Measurements from ENCODE around the gene LRP5. TPM values are rescaled to one million over a fixed set of nuclear protein-coding genes. Genes with fewer than 3 reads are reported as not detected.

The LRP5 gene
- total and polyA plus RNA-seq, 8 donors: 11.8 to 152 (median 44.2) TPM

GRCh38 chr11:68306636-68307035 lies 5.8 kb upstream of the LRP5 start:
- 86 to 97% (median 93%) methylated on average over 3 of the region's 3 CpGs for WGBS, 5 donors
- DNase-seq: no peak
- TF ChIP-seq EP300 (IDR thresholded peaks at IDR 0.05): no peak
- no peak for TF ChIP-seq CTCF (IDR thresholded peaks at IDR 0.05)
- no peak for TF ChIP-seq POLR2AphosphoS5 (IDR thresholded peaks at IDR 0.05)
- no peak for TF ChIP-seq POLR2A (IDR thresholded peaks at IDR 0.05)

GRCh38 chr11:68308068-68308467 lies 4.3 kb upstream of the LRP5 start:
- Histone ChIP-seq H3K9me3 (no peaks in the 10 kb centered on the region), H3K4me3 (no peak overlapping the region), H3K27ac (no peak overlapping the region), H3K27me3 (peaks cover 0 to 8% (median 0%) of the 10 kb centered on the region in 3 donors), H3K36me3 (no peaks in the 10 kb centered on the region), H3K4me1 (peaks cover under 1 to 10% (median 6%) of the 10 kb centered on the region in 4 donors)
- no peak for DNase-seq
- intact Hi-C loops (cut with DNase I; ENCODE audit: low total_unique reads): no loop called here
- WGBS, 5 donors: 85 to 90% (median 88%) methylated on average over 6 to 11 of the region's 11 CpGs
- TF ChIP-seq EP300 (IDR thresholded peaks at IDR 0.05): no peak
- no peak for TF ChIP-seq POLR2A (IDR thresholded peaks at IDR 0.05)
- no peak for TF ChIP-seq CTCF (IDR thresholded peaks at IDR 0.05)
- no peak for TF ChIP-seq POLR2AphosphoS5 (IDR thresholded peaks at IDR 0.05)

More at GRCh38 chr11:68306636-68307035, 5.8 kb upstream of the LRP5 start:
- H3K27ac ChIP-seq: no peak overlapping the region
- H3K4me3 ChIP-seq: no peak overlapping the region
- H3K36me3 ChIP-seq: no peaks in the 10 kb centered on the region
- peaks cover 0 to 11% (median 8%) of the 10 kb centered on the region in 4 donors for H3K4me1 ChIP-seq
- no peaks in the 10 kb centered on the region for H3K9me3 ChIP-seq
- H3K27me3 ChIP-seq: peaks cover 0 to 1% (median 0%) of the 10 kb centered on the region in 3 donors
- intact Hi-C loops (cut with DNase I; ENCODE audit: low total_unique reads): no loop called here

- intact Hi-C loops (cut with DNase I; ENCODE audit: low total_unique reads): loop anchor here (10.0 kb wide), 1 partner anchor 75 kb away; no protein-coding TSS in a partner anchor
- no peaks in the 10 kb centered on the region for H3K36me3 ChIP-seq
- DNase-seq: no peak
- no peak overlapping the region for H3K4me3 ChIP-seq
- H3K9me3 ChIP-seq: no peaks in the 10 kb centered on the region
- no peak overlapping the region for H3K27ac ChIP-seq
- TF ChIP-seq POLR2AphosphoS5 (IDR thresholded peaks at IDR 0.05) (no peak), POLR2A (IDR thresholded peaks at IDR 0.05) (no peak), EP300 (IDR thresholded peaks at IDR 0.05) (no peak), CTCF (IDR thresholded peaks at IDR 0.05) (no peak)
- WGBS, 5 donors: 70 to 92% (median 87%) methylated on average over 2 of the region's 2 CpGs
- H3K4me1 ChIP-seq: peaks cover 13 to 25% (median 20%) of the 10 kb centered on the region in 4 donors
- H3K27me3 ChIP-seq: peaks cover 0 to 11% (median 0%) of the 10 kb centered on the region in 3 donors
These were observed 2.7 kb upstream of the LRP5 start for GRCh38 chr11:68309621-68310185.

GRCh38 chr11:68311160-68312116 lies 953 bp upstream of the LRP5 start:
- intact Hi-C loops (cut with DNase I; ENCODE audit: low total_unique reads): loop anchor here (10.0 kb wide), 1 partner anchor 73 kb away; no protein-coding TSS in a partner anchor
- H3K27me3 ChIP-seq: peaks cover 0 to 11% (median 0%) of the 10 kb centered on the region in 3 donors
- TF ChIP-seq POLR2AphosphoS5 (IDR thresholded peaks at IDR 0.05) (no peak), POLR2A (IDR thresholded peaks at IDR 0.05) (no peak), CTCF (IDR thresholded peaks at IDR 0.05) (no peak), EP300 (IDR thresholded peaks at IDR 0.05) (no peak)
- WGBS, 5 donors: 73 to 81% (median 76%) methylated on average over 23 to 25 of the region's 25 CpGs
- peak overlapping the region; percentile 71 to 86 (median 72) for H3K4me3 ChIP-seq
- H3K27ac ChIP-seq: peak overlapping the region; percentile 71 to 89 (median 83)
- H3K36me3 ChIP-seq: no peaks in the 10 kb centered on the region
- no peaks in the 10 kb centered on the region for H3K9me3 ChIP-seq
- peaks cover 31 to 42% (median 37%) of the 10 kb centered on the region in 4 donors for H3K4me1 ChIP-seq
- DNase-seq: peak in 1 of 2 donors; percentile 37
